ENCODE results near the gene BLOC1S3.

DNA sequence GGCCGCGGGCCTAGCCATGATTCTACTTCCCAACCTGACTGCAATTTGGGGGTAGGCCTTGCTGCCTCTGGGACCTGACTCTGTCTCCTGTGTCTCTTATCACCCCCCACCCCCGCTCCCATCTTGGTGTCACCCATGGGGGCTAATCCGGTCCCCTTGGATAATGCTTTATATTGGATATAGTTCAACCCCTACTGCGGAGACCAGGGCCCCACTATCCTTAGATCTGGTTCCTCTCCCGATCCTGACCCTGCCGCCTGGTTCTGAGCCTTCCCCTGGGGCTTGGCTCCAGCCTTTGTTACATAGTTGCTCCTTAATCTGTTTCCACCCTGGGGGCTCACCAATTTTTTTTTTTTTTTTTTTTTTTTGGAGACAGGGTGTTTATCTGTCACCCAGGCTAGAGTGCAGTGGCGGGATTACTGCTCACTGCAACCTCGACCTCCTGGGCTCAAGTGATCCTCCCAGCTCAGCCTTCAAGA is 1.3 kb downstream of the BLOC1S3 start:
- TF ChIP-seq CTCF (IDR thresholded peaks at IDR 0.05 in 8 of 11, conservative IDR thresholded peaks at IDR 0.05 in 3 of 11) (no peak), POLR2A (IDR thresholded peaks at IDR 0.05) (no peak), POLR2AphosphoS5 (IDR thresholded peaks at IDR 0.05) (no peak)

Data from spleen (tissue), 7 donors.